Neuron (in vitro differentiated cells): ENCODE measurements around the gene CXorf58.
"Not testable (repeated sequence)": the region's sequence is repeated elsewhere in the genome, so short reads cannot be mapped to it uniquely, and the experiment has no call there.

Source experiments
- H2AFZ ChIP-seq: one replicate; pipeline ENCODE4 v1.6.1; 2013; ENCODE audit warnings: low read depth, mild to moderate bottlenecking, inconsistent platforms, low read length, moderate library complexity
- H3K27me3 ChIP-seq: one replicate; pipeline ENCODE4 v1.6.1; 2013; ENCODE audit warnings: low read length; ENCODE audit not compliant: insufficient read depth
- H3K36me3 ChIP-seq: one replicate; pipeline ENCODE4 v1.6.1; 2013; ENCODE audit warnings: low read length; ENCODE audit not compliant: insufficient read depth
- H3K4me1 ChIP-seq: one replicate; pipeline ENCODE4 v1.6.1; 2013; ENCODE audit warnings: low read length; ENCODE audit not compliant: insufficient read depth
- H3K4me3 ChIP-seq: 2 replicates; pipeline ENCODE4 v1.5.1; 2013; ENCODE audit warnings: mild to moderate bottlenecking, low read length, moderate library complexity
- H3K9me3 ChIP-seq: one replicate; pipeline ENCODE4 v1.6.1; 2013; ENCODE audit warnings: low read length

CXorf58 gene, protein sequence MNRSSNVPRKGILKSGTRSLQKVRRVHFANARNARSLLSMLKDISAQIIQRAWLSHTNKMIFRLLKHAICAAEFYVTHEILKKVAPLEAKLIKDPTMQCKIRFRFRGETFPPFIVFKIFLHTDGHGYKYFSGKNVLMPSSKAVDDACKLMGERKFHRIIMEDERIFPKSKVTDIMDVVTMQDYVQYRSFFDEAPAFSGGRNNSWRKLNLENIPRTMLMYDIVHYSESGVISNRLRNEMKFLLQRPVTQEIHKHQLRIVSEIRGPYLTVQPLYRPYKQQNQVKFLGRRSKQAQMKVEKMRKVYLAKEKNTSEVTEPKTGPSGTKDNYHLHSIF

DNA sequence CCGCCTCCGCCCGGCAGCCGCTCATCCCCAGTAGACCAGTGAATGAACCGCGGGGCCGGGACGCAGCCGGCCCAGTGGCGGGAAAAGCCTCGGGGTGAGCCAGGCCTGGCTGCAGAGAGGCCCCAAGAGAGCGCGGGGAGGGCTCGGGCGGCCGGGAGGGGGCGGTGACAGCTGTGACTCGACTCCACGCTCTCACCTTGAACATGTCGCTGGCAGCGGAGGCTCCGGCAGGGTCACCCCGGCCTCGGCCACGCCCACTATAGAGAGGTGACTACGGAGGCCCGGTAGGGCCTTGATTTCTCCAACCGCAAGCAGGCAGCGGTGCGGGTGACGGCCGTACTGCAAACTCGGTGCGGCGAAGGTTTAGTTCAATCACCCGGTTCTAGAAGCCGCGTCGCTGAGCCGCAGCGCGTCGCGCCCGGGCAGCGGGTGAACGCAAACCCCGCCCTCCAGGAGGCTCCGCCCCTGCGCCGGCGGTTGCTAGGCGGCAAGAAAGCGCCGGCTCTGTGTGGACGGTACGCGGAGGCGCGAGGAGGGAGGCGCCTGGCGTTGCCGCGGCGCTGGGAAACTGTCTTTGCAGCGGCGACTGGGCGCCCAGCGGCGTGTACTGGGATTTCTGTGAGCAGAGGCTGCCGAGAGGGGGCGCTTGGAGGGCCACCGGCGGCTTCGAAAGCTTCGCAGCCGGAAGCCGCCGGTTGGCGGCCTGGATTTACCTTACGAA lies at the start of gene CXorf58, which contains the start of gene APOO:
CXorf58 (plus strand) TSS at position 509 of the 721 bp plus-strand sequence. CDS start 2,297 bp downstream, outside the sequence.
APOO (minus strand) TSS at position 441 of the 721 bp plus-strand sequence; CDS start at position 205, 236 bp downstream.
- Histone ChIP-seq H3K4me1 (no peaks in the 10 kb centered on the region), H3K4me3 (peak within 1 kb of the TSS; percentile 54), H3K9me3 (no peaks in the 10 kb centered on the region), H3K36me3 (no peaks in the 10 kb centered on the region), H3K27me3 (no peaks in the 10 kb centered on the region), H2AFZ (peak within 1 kb of the TSS; percentile 92)

DNA sequence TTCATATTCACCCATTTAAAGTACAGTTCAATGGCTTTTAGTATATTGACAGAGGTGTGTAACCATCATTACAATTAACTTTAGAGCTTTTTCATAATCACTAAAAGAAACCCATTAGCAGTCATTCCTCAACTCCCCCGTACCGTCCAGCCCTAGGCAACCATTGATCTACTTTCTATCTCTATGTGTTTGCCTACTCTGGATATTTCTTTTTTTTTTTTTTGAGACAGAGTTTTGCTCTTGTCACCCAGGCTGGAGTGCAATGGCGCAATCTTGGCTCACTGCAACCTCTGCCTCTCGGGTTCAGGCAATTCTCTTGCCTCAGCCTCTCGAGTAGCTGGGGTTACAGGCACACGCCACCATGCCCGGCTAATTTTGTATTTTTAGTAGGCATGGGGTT lies 48.6 kb upstream of the CXorf58 start:
- not testable (repeated sequence) for H2AFZ ChIP-seq, H3K4me1 ChIP-seq, H3K27me3 ChIP-seq, H3K9me3 ChIP-seq, H3K36me3 ChIP-seq, H3K4me3 ChIP-seq

DNA sequence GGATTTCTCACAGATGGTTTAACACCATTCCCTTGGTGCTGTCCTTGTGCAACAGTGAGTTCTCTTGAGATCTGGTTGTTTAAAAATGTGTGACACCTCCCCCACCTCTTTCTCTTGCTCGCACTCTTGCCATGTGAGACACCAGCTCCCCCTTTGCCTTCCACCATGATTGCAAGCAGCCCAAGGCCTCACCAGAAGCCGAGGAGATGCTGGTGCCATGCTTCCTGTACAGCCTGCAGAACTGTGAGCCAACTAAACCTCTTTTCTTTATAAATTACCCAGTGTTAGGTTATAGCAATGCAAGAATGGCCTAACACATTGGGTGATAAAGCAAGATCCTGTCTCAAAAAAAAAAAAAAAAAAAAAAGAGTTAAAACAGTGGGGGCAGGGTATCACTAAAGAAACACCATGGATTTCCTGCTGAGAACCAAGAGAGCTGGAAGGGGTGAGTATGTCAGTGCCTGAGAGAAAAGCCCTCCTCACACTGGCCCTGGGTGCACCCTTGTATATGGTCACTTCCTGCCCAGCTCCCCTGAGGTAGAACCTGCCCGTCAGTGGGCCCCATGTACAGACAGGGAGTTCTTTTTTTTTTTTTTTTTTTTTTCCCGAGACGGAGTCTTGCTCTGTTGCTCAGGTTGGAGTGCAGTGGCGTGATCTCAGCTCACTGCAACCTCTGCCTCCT lies 46.5 kb upstream of the CXorf58 start:
- H2AFZ ChIP-seq, result no peak overlapping the region
- H3K9me3 ChIP-seq, result no peaks in the 10 kb centered on the region
- H3K27me3 ChIP-seq, result no peaks in the 10 kb centered on the region
- H3K4me1 ChIP-seq, result no peaks in the 10 kb centered on the region
- peaks cover 7% of the 10 kb centered on the region for H3K36me3 ChIP-seq
- H3K4me3 ChIP-seq, result no peak overlapping the region

DNA sequence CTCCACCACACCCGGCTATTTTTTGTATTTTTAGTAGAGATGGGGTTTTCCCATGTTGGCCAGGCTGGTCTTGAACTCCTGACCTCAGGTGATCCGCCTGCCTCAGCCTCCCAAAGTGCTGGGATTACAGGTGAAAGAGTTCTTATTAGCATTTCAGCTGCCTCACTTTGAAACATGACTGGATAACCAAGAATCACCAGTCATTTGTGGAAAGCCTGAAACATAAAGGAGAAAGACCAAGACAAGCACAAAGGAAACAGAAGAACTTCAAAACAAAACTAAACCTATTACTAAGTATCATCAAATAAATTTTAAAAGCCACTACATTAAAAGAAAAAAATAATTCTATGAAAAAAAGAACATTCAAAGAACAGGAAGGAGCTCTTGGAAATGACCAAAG lies 45.9 kb upstream of the CXorf58 start:
- not testable (repeated sequence) for H3K4me3 ChIP-seq, H3K36me3 ChIP-seq, H2AFZ ChIP-seq, H3K9me3 ChIP-seq, H3K4me1 ChIP-seq, H3K27me3 ChIP-seq

DNA sequence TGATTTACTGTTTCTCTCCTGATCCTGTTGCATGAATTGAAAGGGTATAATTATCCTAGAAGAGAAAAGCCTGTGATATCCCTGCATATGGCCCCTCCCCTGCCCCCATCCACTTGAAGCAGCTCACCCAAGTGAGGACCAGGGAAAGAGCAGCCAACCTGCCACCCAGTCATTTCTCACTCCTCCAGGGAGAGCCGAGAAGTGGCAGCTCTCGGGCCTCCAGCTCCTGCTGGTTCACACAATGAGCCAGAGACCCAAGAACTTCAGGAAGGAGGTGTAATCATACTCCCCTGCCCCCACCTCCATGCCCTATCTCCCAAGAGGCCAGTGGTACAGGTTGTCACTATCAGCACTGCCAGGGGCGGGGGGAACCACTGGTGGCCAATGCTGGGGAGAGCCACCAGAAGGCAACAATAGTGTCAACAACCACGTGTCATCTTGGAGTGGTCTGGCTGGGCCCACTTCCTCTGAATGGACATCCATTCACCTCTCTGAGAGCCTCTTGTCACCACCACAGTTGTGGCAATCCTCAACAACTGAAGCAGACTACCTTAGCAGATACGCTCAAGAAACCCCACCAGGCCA lies 43.0 kb upstream of the CXorf58 start:
- no peak overlapping the region for H3K4me3 ChIP-seq
- no peaks in the 10 kb centered on the region for H3K9me3 ChIP-seq
- no peak overlapping the region for H2AFZ ChIP-seq
- H3K36me3 ChIP-seq, result no peaks in the 10 kb centered on the region
- no peaks in the 10 kb centered on the region for H3K27me3 ChIP-seq
- no peaks in the 10 kb centered on the region for H3K4me1 ChIP-seq

DNA sequence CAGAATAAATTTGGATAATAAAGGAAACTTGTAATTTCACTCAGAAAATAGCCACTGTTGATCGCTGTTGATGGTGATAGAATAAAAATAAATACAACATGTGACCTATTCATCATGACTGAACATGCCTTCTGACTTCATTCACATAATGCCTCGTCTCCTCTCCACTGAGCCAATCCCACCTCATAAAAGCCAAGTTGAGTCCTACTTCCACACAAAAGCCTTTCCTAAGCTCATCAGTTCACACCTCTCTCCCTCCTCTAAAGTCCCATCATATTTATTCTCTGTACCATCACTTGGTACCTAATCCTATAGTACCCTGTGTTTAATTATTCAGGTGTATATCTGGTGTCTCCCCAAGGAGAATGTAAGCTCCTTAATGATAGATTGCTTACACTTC lies 37.8 kb upstream of the CXorf58 start:
- H3K27me3 ChIP-seq, result no peaks in the 10 kb centered on the region
- no peaks in the 10 kb centered on the region for H3K9me3 ChIP-seq
- no peak overlapping the region for H3K4me3 ChIP-seq
- H2AFZ ChIP-seq, result no peak overlapping the region
- no peaks in the 10 kb centered on the region for H3K36me3 ChIP-seq
- H3K4me1 ChIP-seq, result no peaks in the 10 kb centered on the region

DNA sequence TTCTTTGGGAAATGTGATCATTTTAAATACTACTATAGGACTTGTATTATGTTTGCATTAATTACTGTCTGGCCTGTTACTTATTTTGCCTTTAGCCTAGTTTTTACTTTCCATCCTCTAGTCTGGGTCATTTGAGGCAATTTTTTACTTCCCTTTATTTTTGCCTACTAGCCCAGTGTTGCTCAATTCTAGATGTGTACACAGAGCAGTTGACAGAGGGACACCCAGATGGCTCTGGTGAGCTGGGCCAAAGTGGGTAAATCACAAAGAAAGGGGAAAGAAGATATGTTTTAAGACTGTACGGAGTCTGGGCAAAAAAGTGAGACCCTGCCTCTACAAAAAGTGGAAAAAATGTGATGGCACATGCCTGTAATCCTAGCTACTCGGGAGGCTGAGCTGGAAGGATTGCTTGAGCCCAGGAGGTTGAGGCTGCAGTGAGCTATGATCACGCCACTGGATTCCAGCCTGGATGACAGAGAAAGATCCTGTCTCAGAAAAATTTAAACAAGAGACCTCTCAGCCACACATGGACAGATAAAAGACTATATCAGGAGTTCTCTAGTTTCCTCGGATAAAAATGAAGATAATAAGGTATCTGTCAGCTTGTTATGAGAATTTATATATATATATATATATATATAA lies 35.8 kb upstream of the CXorf58 start:
- Histone ChIP-seq H3K4me1 (no peaks in the 10 kb centered on the region), H2AFZ (no peak overlapping the region), H3K36me3 (no peaks in the 10 kb centered on the region), H3K27me3 (no peaks in the 10 kb centered on the region), H3K9me3 (no peaks in the 10 kb centered on the region), H3K4me3 (no peak overlapping the region)

DNA sequence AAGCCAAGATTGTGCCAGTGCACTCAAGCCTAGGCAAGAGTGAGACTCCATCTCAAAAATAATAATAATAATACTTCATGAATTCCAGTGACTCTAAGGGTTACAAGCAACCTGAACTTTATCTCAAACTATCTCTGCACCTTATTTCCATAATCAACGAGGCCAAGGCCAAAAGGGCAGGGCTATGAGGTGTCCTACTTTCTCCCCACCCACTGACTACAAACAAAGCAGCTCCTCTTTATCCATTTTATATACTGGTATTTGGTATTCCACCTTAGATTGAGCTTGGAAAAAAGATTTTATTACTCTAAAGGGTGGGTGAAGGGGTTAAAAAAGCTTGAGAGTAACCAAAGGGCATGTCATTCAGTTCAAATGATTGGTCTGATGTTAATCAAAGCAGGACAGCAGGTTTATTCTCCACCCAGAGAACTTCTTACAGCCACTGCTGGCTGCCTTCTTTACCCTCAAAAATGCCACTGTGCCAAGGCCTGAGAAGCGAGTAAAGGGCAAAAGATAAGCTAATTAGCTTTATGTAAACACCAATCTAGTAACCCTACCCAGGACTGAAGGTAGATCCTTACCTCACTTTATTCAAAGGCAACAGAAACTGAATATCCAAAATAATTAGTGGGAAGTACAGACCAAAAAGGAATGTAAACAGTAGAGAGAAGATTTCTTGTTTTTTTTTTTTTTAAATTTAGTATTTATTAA lies 28.3 kb upstream of the CXorf58 start:
- Histone ChIP-seq H3K9me3 (no peaks in the 10 kb centered on the region), H3K4me3 (no peak overlapping the region), H3K4me1 (no peaks in the 10 kb centered on the region), H2AFZ (no peak overlapping the region), H3K27me3 (no peaks in the 10 kb centered on the region), H3K36me3 (no peaks in the 10 kb centered on the region)

DNA sequence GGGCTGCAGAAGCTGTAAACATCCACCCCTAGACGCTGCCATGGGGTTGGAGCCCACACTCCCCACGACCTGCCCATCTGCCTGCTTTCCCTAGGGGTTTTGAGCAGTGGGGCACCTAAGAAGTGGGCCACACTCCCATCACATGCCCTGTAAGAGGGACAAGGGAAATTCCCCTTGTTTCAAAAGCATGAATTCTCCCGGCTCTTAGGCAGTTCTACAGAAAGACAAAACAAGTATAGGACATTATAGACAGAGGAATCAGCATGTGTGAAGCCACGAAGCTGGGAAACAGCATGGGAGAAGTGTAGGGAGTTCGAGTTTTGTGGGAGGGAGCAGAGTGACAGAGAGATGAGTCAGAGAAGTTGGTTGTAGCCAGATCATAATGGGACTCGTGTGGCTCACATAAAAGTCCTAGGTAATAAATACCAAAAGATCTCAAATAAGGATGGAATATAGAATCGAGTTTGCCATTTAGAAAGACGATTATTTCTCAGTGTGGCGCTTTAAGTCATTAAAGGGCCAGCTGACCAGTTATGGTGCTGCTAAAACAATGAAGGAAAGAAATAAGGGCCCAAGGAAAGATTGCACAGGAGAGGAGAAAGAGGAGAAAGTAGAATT lies 24.0 kb upstream of the CXorf58 start:
- no peaks in the 10 kb centered on the region for H3K9me3 ChIP-seq
- no peaks in the 10 kb centered on the region for H3K27me3 ChIP-seq
- H3K4me1 ChIP-seq, result no peaks in the 10 kb centered on the region
- H3K36me3 ChIP-seq, result no peaks in the 10 kb centered on the region
- no peak overlapping the region for H3K4me3 ChIP-seq
- H2AFZ ChIP-seq, result no peak overlapping the region

DNA sequence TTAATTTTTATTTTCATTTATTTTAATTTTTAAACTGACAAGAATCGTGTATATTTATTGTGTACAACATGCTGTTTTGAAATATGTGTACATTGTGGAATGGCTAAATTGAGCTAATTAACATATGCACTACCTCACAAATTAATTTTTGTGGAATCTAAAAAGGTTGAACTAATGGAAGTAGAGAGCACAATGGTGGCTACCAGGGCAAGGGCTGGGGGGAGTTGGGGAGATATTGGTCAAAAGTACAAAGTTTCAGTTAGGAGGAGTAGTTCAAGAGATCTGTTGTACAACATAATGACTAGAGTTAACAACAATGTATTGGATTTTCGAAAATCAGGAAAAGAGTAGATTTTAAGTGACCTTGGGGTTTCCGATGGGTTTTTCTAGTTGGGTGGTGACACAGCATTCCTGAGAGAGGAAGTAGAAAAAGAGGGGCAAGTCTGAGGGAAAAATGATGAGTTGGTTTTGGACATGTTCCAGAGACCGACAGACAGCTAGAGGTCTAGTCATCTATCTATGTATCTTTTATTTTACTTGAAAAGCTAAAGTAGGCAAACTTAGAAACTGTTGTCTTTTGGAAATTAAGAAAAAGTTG lies 23.3 kb upstream of the CXorf58 start:
- no peak overlapping the region for H2AFZ ChIP-seq
- no peak overlapping the region for H3K4me3 ChIP-seq
- no peaks in the 10 kb centered on the region for H3K27me3 ChIP-seq
- H3K9me3 ChIP-seq, result no peaks in the 10 kb centered on the region
- no peaks in the 10 kb centered on the region for H3K4me1 ChIP-seq
- no peaks in the 10 kb centered on the region for H3K36me3 ChIP-seq

DNA sequence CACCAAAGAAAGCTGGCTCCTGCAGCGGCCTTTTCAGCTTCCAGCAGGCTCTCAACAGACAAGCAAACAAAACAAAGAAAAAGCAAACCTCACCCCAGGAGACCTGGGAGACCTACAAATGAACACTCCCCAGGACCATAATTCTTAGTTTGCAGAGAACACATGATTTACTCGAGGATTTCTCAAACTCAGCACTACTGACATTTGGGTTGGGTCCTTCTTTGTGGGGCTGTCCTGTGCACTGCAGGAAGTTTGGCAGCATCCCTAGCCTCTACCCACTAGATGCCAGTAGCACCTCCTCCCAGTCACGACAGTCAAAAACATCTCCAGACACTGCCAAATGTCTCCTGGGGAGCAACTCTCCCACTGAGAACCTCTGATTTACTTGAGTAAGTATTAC lies 22.0 kb upstream of the CXorf58 start:
- Histone ChIP-seq H3K27me3 (no peaks in the 10 kb centered on the region), H2AFZ (no peak overlapping the region), H3K4me3 (no peak overlapping the region), H3K36me3 (no peaks in the 10 kb centered on the region), H3K4me1 (no peaks in the 10 kb centered on the region), H3K9me3 (no peaks in the 10 kb centered on the region)

DNA sequence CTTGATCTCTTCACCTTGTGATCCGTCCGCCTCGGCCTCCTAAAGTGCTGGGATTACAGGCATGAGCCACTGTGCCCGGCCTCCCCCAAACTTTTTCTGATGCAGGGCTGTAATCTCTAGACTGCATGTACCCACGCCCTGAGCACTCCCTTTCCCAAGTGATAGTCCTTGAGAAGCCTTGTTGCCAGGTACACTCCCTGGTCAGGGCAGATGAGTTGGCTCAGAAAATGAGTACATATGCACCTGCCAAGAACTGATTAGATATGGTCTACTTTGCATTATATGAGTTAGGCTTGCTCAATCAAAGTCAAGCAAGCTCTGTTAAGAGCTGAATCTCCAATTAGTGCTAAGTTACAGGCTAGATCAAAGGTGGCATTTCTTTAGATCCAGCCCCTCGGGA lies 20.4 kb upstream of the CXorf58 start:
- Histone ChIP-seq H3K27me3 (no peaks in the 10 kb centered on the region), H3K4me1 (no peaks in the 10 kb centered on the region), H3K36me3 (no peaks in the 10 kb centered on the region), H2AFZ (no peak overlapping the region), H3K4me3 (no peak overlapping the region), H3K9me3 (no peaks in the 10 kb centered on the region)
